Lower leg skin (tissue), 4 donors: ENCODE results near the gene TTC8. TPM values are rescaled to one million over a fixed set of nuclear protein-coding genes. Genes with fewer than 3 reads are reported as not detected.

Experiments used
- DNase-seq, 2 donors: peaks; one replicate each; pipeline ENCODE4 v3.0.0-alpha.2; 2019; ENCODE audit warnings: low spot score in 2 of 2
- H3K4me3 ChIP-seq: fragments of 200-600 bp; sonication (generic); 2 replicates; pipeline ENCODE4 v1.5.1; 2017; ENCODE audit warnings: mild to moderate bottlenecking, low read depth; ENCODE audit not compliant: poor library complexity, severe bottlenecking
- CTCF ChIP-seq, 3 donors: fragments of 450-650 bp; IDR thresholded peaks; one replicate each; pipeline ENCODE4 v1.5.1; 2016; ENCODE audit warnings: antibody characterized with exemption in 3 of 3, mild to moderate bottlenecking in 3 of 3, moderate library complexity in 2 of 3
- POLR2A ChIP-seq, 2 donors: fragments of 450-650 bp; IDR thresholded peaks; one replicate each; pipeline ENCODE4 v1.6.1; 2016 to 2017; ENCODE audit warnings: antibody characterized with exemption in 2 of 2, mild to moderate bottlenecking in 1 of 2, moderate library complexity in 1 of 2
- whole genome bisulfite sequencing, 2 donors: methylation state at CpG; one replicate each; pipeline ENCODE4 v1.1.5; 2018; 5-methylcytosine and 5-hydroxymethylcytosine counted together
- intact Hi-C: fragments of 100-400 bp; cut with DNase I; formaldehyde crosslinking; loops from one replicate; pipeline ENCODE4 v1.15.0; 2023; ENCODE audit warnings: low total_unique reads
- total RNA-seq, 4 donors: library from RNA; depleted of rRNA; stranded (reverse); fragments of >200 nt; gene quantifications; one replicate each; pipeline ENCODE4 v1.1.0, GENCODE V29; 2016

TTC8 gene
- total RNA-seq, 4 donors from 2014 or later = 11.6 to 18.6 (median 17.9) TPM

GRCh38 chr14:88791252-88791621, 33.2 kb upstream of the TTC8 start:
- intact Hi-C loops = no loop called here
- no peak overlapping the region for H3K4me3 ChIP-seq
- WGBS, 2 donors = 46 to 49% methylated on average over 3 of the region's 3 CpGs
- no peak for DNase-seq
- no peak for TF ChIP-seq CTCF (IDR thresholded peaks at IDR 0.05)
- no peak for TF ChIP-seq POLR2A (IDR thresholded peaks at IDR 0.05)

DNA sequence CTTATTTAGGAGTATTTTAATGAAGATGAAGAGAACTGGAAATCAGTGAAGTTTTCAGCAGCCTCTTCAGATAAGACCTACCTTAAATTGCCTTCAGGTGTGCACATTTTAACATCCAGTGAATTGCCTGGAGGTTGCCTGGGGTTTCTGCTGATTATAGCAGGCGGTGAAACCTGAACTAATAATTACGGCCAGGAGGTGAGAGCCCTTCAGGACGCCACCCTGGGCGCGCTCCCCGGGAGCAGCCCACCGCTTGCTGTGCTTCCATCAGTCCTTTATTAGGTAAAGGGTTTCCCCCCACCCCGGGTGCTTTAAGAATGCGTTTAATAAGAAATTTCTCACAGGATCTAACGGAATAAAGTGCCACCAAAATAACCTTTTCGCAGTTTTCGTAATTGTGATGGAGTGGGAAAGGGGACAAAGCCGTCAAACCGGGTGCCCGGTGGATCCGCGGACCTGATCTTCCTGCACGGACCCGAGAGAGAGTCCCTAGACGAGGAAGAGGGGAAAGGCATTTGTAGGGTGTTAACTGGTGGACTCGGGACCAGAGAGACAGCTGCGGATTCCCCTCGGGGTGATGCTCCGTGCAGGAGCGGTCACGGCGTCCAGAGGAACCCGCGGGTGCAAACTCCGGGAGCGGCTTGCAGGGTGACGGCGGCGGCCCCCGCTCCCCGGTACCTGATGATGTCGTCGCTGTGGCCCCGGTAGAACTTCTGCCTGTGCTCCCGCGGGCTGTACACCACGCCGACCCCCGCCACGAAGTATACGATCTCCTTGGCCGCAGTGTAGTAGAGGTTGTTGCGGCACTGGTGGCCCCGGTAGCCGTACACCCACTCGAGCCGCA, 32.6 kb upstream of the TTC8 start:
- 4 to 7% methylated on average over 35 to 43 of the region's 52 CpGs for WGBS, 2 donors
- no peak for DNase-seq
- intact Hi-C loops = no loop called here
- TF ChIP-seq CTCF (IDR thresholded peaks at IDR 0.05) (no peak), POLR2A (IDR thresholded peaks at IDR 0.05) (no peak)
- peak overlapping the region; percentile 39 for H3K4me3 ChIP-seq

DNA sequence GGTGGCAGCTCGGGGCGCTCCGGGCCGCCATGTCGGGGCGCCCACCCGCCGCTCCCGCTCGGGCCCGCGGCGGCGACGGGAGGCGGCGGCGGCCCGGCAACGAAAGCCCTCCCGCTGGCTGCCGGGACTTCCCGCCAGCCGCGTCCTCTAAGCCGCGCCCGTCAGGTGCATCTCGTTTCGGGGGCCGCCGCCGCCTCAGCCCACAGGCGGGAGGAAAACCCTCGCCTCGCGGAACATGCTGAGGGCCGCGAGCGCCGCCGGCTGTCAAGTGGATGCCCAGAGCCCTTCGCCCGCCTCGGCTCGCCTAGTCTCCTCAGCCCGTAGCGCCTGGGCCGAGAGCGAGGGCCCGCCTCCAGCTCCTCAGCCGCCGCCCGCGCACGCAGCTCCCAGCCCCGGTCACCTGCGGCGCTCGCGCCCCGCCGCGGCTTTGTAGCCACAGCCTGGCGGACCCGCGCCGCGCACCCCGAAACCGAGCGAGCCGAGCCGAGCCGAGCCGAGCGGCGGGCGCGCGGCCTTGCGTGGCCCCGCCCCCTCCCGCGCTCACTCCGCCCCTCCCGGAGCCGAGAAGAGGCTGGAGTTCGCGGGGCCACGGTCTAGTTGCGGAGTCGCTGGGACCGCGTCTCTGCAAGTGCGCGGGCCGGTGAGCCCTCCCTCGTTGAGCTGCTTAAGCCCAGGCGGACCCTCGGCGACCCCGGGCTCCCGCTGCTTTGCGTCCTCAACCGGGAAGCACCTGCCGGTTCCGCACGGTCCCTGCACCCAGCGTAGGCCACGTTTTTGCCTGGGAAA, 31.8 kb upstream of the TTC8 start, which contains the start of gene EML5:
Gene EML5 (minus strand): TSS at position 481 of the 786 bp plus-strand sequence. CDS start 450 bp downstream, at position 31.
- intact Hi-C loops = no loop called here
- DNase-seq = peak; percentile 62 to 94
- TF ChIP-seq POLR2A (IDR thresholded peaks at IDR 0.05) (no peak), CTCF (IDR thresholded peaks at IDR 0.05) (no peak)
- 1% methylated on average over 15 to 59 of the region's 111 CpGs for WGBS, 2 donors
- peak within 1 kb of the TSS; percentile 39 for H3K4me3 ChIP-seq

DNA sequence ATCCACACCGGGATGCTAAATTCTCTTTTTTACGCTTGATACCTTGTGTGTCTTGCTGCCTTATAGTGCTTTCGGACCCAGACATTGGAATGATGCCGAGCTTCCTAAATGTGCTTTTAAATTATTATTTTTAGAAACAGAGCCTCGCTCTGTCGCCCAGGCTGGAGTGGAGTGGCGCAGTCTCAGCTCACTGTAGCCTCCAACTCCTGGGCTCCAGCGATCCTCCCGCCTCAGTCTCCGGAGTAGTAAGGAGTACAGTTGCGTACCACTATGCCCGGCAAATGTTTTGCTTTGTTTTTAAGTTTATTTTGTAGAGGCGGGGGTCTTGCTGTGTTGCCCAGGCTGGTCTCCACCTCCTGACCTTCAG, 31.2 kb upstream of the TTC8 start:
- no peak for DNase-seq
- TF ChIP-seq CTCF (IDR thresholded peaks at IDR 0.05) (no peak), POLR2A (IDR thresholded peaks at IDR 0.05) (no peak)
- intact Hi-C loops = no loop called here
- peak overlapping the region; percentile 39 for H3K4me3 ChIP-seq
- WGBS, 2 donors = 54 to 61% methylated on average over 12 to 13 of the region's 13 CpGs

GRCh38 chr14:88798156-88798555, 26.3 kb upstream of the TTC8 start:
- no peak for DNase-seq
- intact Hi-C loops = no loop called here
- TF ChIP-seq POLR2A (IDR thresholded peaks at IDR 0.05) = no peak
- no peak for TF ChIP-seq CTCF (IDR thresholded peaks at IDR 0.05)
- H3K4me3 ChIP-seq = no peak overlapping the region
- 40 to 47% methylated on average over 4 of the region's 4 CpGs for WGBS, 2 donors
